ENCODE measurements around the gene QSER1. TPM values are rescaled to one million over a fixed set of nuclear protein-coding genes. Genes with fewer than 3 reads are reported as not detected.

Gene QSER1
- total RNA-seq (10 to 100 TPM; 10.6 to 12.3 TPM), polyA plus RNA-seq (0.93 TPM)

DNA sequence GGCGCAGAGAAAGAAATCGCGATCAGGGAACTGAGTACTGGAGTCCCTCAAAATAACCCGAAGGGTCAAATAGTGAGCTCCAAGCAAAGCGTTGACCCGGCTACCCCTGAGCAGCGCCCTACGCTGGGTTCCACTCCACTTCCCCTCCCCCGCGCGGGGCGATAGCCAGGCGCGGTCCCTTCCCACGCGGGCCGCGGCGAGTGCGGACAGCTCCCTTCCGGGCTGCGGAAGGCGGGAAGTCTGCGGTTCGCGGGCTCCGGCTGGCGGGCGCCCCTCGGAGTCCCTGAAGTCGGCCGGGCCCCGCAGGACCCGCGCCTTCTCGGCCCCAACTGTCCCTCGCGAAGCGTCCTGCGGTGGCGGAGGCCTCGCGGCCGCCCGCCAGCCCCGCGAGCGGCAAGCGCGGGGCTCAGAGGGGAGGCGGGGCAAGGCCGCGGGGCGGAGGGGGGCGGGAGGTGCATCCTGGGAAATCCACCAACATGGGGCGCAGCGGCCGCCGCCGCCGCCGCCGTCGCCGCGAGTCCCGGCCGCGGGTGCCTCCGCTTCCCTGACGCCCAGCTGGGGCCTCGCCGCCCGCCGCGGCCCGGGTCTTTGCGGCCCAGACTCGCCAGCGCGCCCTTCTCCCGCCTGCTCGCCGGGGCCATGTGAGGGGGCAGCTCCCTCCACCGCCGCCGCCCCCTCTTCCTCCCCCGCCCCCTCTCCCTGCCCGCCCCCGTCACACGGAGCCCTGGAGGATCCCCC lies at the start of gene QSER1:
Gene QSER1 (plus strand): TSS at position 457 of the 738 bp plus-strand sequence. CDS start 315 bp downstream, outside the sequence.
- Mint-ChIP-seq H3K27me3 (peaks cover 0 to 4% of the 10 kb centered on the region in 2 donors), H3K4me3 (peak within 1 kb of the TSS; percentile 85 to 97 (median 94)), H3K27ac (peak within 1 kb of the TSS; percentile 67 to 99 (median 90)), H3K4me1 (peaks cover 21 to 34% (median 33%) of the 10 kb centered on the region in 3 donors), H3K36me3 (peaks cover 0 to 8% (median 0%) of the 10 kb centered on the region in 3 donors), H3K9me3 (no peaks in the 10 kb centered on the region)
- Histone ChIP-seq H3K27me3 (ENCODE audit: insufficient read depth, low read length, poor library complexity, severe bottlenecking) (no peaks in the 10 kb centered on the region), H3K36me3 (ENCODE audit: insufficient read depth, low read length) (no peaks in the 10 kb centered on the region), H3K9me3 (ENCODE audit: low read length) (no peaks in the 10 kb centered on the region), H3K4me1 (ENCODE audit: insufficient read depth, low read length) (peaks cover 15% of the 10 kb centered on the region), H3K27ac (ENCODE audit: low read depth, low read length) (peak within 1 kb of the TSS; percentile 73), H3K4me3 (ENCODE audit: low read length) (peak within 1 kb of the TSS; percentile 75)
- POLR2A ChIA-PET = interaction anchor here (1.0 kb wide), 1 partner anchor 882 kb away, joined by 3 read pairs; the partner anchor contains the start of gene FBXO3
- peak; percentile 54 to 76 (median 65) for DNase-seq
- CTCF ChIA-PET = interaction anchor here (0.9 to 2.2 kb wide), 5 partner anchors 9 to 268 kb away, joined by 3 to 9 read pairs (median 4); no protein-coding TSS in a partner anchor

GRCh38 chr11:32843544-32843943 lies 49.1 kb upstream of the QSER1 start:
- CTCF ChIA-PET = no interaction called here
- peaks cover 3 to 13% of the 10 kb centered on the region in 2 donors for H3K27me3 Mint-ChIP-seq

GRCh38 chr11:32847511-32847910 lies 45.1 kb upstream of the QSER1 start:
- H3K27ac Mint-ChIP-seq = no peak overlapping the region
- Histone ChIP-seq H3K27me3 (ENCODE audit: insufficient read depth, low read length, poor library complexity, severe bottlenecking) (no peaks in the 10 kb centered on the region), H3K36me3 (ENCODE audit: insufficient read depth, low read length) (no peaks in the 10 kb centered on the region), H3K27ac (ENCODE audit: low read depth, low read length) (no peak overlapping the region), H3K4me3 (ENCODE audit: low read length) (no peak overlapping the region), H3K4me1 (ENCODE audit: insufficient read depth, low read length) (no peaks in the 10 kb centered on the region), H3K9me3 (ENCODE audit: low read length) (no peaks in the 10 kb centered on the region)
- no peak overlapping the region for H3K4me3 Mint-ChIP-seq
- peaks cover 5 to 12% of the 10 kb centered on the region in 2 donors for H3K27me3 Mint-ChIP-seq
- no peak for DNase-seq
- H3K36me3 Mint-ChIP-seq = no peaks in the 10 kb centered on the region
- ChIA-PET POLR2A (no interaction called here), CTCF (no interaction called here)
- peaks cover 0 to 4% (median 0%) of the 10 kb centered on the region in 5 donors for H3K9me3 Mint-ChIP-seq
- peaks cover 0 to 4% (median 0%) of the 10 kb centered on the region in 3 donors for H3K4me1 Mint-ChIP-seq

More at GRCh38 chr11:32843544-32843943, 49.1 kb upstream of the QSER1 start:
- no peaks in the 10 kb centered on the region for H3K27me3 ChIP-seq (ENCODE audit: insufficient read depth, low read length, poor library complexity, severe bottlenecking)
- H3K27ac Mint-ChIP-seq = no peak overlapping the region
- no peaks in the 10 kb centered on the region for H3K4me1 ChIP-seq (ENCODE audit: insufficient read depth, low read length)
- H3K27ac ChIP-seq (ENCODE audit: low read depth, low read length) = no peak overlapping the region
- H3K9me3 Mint-ChIP-seq = peaks cover 0 to 4% (median 0%) of the 10 kb centered on the region in 5 donors
- no peaks in the 10 kb centered on the region for H3K4me1 Mint-ChIP-seq
- POLR2A ChIA-PET = no interaction called here
- H3K9me3 ChIP-seq (ENCODE audit: low read length) = no peaks in the 10 kb centered on the region
- H3K4me3 ChIP-seq (ENCODE audit: low read length) = no peak overlapping the region
- no peaks in the 10 kb centered on the region for H3K36me3 ChIP-seq (ENCODE audit: insufficient read depth, low read length)
- no peak for DNase-seq
- H3K4me3 Mint-ChIP-seq = no peak overlapping the region
- no peaks in the 10 kb centered on the region for H3K36me3 Mint-ChIP-seq

- Mint-ChIP-seq H3K27ac (no peak overlapping the region), H3K9me3 (peaks cover 0 to 4% (median 0%) of the 10 kb centered on the region in 5 donors), H3K36me3 (no peaks in the 10 kb centered on the region), H3K4me3 (no peak overlapping the region), H3K4me1 (peaks cover 0 to 4% (median 0%) of the 10 kb centered on the region in 3 donors), H3K27me3 (peaks cover 5 to 16% of the 10 kb centered on the region in 2 donors)
- Histone ChIP-seq H3K27ac (ENCODE audit: low read depth, low read length) (no peak overlapping the region), H3K4me1 (ENCODE audit: insufficient read depth, low read length) (no peaks in the 10 kb centered on the region), H3K36me3 (ENCODE audit: insufficient read depth, low read length) (no peaks in the 10 kb centered on the region), H3K9me3 (ENCODE audit: low read length) (no peaks in the 10 kb centered on the region), H3K4me3 (ENCODE audit: low read length) (no peak overlapping the region), H3K27me3 (ENCODE audit: insufficient read depth, low read length, poor library complexity, severe bottlenecking) (no peaks in the 10 kb centered on the region)
- ChIA-PET POLR2A (no interaction called here), CTCF (no interaction called here)
- DNase-seq = no peak
Measured at GRCh38 chr11:32849761-32850160, 42.9 kb upstream of the QSER1 start.

DNA sequence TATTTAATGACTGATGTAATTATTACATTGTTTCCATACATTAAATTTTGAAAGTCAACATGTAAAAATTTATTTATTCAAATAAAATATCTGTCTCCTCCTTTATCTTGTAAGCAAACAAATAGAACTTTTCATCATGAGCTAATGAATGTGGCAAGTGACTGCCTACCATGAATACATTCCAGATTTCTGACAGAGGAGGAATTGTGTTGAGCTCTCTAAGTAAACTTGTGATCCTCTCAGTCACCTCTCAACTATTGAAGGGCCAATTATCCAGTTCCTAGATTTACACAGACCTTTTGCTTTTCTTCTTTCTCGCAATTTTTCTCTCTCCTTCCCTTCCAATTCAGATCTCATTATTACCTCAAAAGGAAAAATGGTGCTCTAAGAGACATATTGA lies 41.4 kb upstream of the QSER1 start:
- ChIA-PET POLR2A (no interaction called here), CTCF (no interaction called here)
- Histone ChIP-seq H3K4me3 (ENCODE audit: low read length) (no peak overlapping the region), H3K36me3 (ENCODE audit: insufficient read depth, low read length) (no peaks in the 10 kb centered on the region), H3K27me3 (ENCODE audit: insufficient read depth, low read length, poor library complexity, severe bottlenecking) (no peaks in the 10 kb centered on the region), H3K27ac (ENCODE audit: low read depth, low read length) (no peak overlapping the region), H3K4me1 (ENCODE audit: insufficient read depth, low read length) (no peaks in the 10 kb centered on the region), H3K9me3 (ENCODE audit: low read length) (no peaks in the 10 kb centered on the region)
- Mint-ChIP-seq H3K36me3 (no peaks in the 10 kb centered on the region), H3K4me1 (peaks cover 0 to 4% (median 0%) of the 10 kb centered on the region in 3 donors), H3K9me3 (peaks cover 0 to 4% (median 0%) of the 10 kb centered on the region in 5 donors), H3K27me3 (peaks cover 2 to 14% of the 10 kb centered on the region in 2 donors), H3K27ac (no peak overlapping the region), H3K4me3 (no peak overlapping the region)
- no peak for DNase-seq

DNA sequence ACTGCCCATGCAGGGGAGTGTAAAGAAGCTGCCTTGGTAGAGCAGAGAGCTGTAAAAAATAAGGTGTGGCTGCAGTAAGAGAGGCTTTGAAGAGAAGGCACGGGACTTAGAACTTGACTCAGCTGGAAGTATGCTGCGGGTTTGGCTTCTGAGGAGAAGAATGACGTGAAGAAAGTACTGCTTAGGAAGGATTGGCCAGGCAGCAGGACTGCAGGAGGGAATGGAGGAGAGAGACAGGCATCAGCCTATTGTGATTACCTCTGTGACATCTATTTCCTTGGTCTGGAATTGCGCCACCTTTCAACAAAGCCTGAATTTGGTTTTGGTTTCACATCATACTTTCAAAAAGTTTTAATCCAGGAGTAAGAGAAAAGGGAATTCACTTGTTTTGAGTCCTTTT lies 40.4 kb upstream of the QSER1 start:
- POLR2A ChIA-PET = no interaction called here
- peaks cover 0 to 4% (median 0%) of the 10 kb centered on the region in 3 donors for H3K4me1 Mint-ChIP-seq
- CTCF ChIA-PET = no interaction called here

DNA sequence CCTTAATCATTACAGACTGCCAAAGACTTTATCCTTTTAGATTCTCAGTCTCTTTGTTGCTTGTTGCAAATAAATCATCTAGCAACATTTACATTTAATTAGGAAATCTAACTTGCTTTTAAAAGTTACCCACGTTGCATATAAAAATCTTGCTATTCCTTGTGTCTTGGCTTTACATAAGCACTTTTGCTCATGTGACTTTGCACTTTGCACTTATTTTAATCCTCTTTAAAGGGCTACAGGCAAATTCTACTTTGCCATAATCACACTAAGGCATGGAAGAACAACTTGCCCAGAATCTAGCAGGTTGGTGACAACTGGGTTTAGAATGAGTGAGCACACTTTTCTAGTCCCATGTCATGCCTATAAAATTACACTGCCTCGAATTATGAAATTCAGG lies 37.0 kb upstream of the QSER1 start:
- POLR2A ChIA-PET = no interaction called here

More for the DNA sequence above, 40.4 kb upstream of the QSER1 start:
- Mint-ChIP-seq H3K27me3 (peaks cover 2 to 14% of the 10 kb centered on the region in 2 donors), H3K36me3 (no peaks in the 10 kb centered on the region), H3K27ac (no peak overlapping the region), H3K4me3 (no peak overlapping the region), H3K9me3 (peaks cover 0 to 4% (median 0%) of the 10 kb centered on the region in 5 donors)
- Histone ChIP-seq H3K9me3 (ENCODE audit: low read length) (no peaks in the 10 kb centered on the region), H3K4me3 (ENCODE audit: low read length) (no peak overlapping the region), H3K4me1 (ENCODE audit: insufficient read depth, low read length) (no peaks in the 10 kb centered on the region), H3K36me3 (ENCODE audit: insufficient read depth, low read length) (no peaks in the 10 kb centered on the region), H3K27me3 (ENCODE audit: insufficient read depth, low read length, poor library complexity, severe bottlenecking) (no peaks in the 10 kb centered on the region), H3K27ac (ENCODE audit: low read depth, low read length) (no peak overlapping the region)
- DNase-seq = no peak

GRCh38 chr11:32858731-32859130 lies 33.9 kb upstream of the QSER1 start:
- H3K9me3 ChIP-seq (ENCODE audit: low read length) = no peaks in the 10 kb centered on the region
- no peak overlapping the region for H3K27ac ChIP-seq (ENCODE audit: low read depth, low read length)
- Mint-ChIP-seq H3K36me3 (no peaks in the 10 kb centered on the region), H3K9me3 (no peaks in the 10 kb centered on the region), H3K27me3 (peaks cover 14 to 39% of the 10 kb centered on the region in 2 donors), H3K4me3 (no peak overlapping the region), H3K4me1 (no peaks in the 10 kb centered on the region), H3K27ac (no peak overlapping the region)
- H3K36me3 ChIP-seq (ENCODE audit: insufficient read depth, low read length) = no peaks in the 10 kb centered on the region
- no peaks in the 10 kb centered on the region for H3K27me3 ChIP-seq (ENCODE audit: insufficient read depth, low read length, poor library complexity, severe bottlenecking)
- ChIA-PET CTCF (no interaction called here), POLR2A (no interaction called here)
- H3K4me3 ChIP-seq (ENCODE audit: low read length) = no peak overlapping the region
- DNase-seq = no peak
- no peaks in the 10 kb centered on the region for H3K4me1 ChIP-seq (ENCODE audit: insufficient read depth, low read length)

More for the DNA sequence above, 37.0 kb upstream of the QSER1 start:
- Histone ChIP-seq H3K36me3 (ENCODE audit: insufficient read depth, low read length) (no peaks in the 10 kb centered on the region), H3K27ac (ENCODE audit: low read depth, low read length) (no peak overlapping the region), H3K4me3 (ENCODE audit: low read length) (no peak overlapping the region), H3K9me3 (ENCODE audit: low read length) (no peaks in the 10 kb centered on the region), H3K4me1 (ENCODE audit: insufficient read depth, low read length) (no peaks in the 10 kb centered on the region), H3K27me3 (ENCODE audit: insufficient read depth, low read length, poor library complexity, severe bottlenecking) (no peaks in the 10 kb centered on the region)
- Mint-ChIP-seq H3K36me3 (no peaks in the 10 kb centered on the region), H3K4me3 (no peak overlapping the region), H3K4me1 (no peaks in the 10 kb centered on the region), H3K27ac (no peak overlapping the region), H3K27me3 (peaks cover 0 to 24% of the 10 kb centered on the region in 2 donors), H3K9me3 (no peaks in the 10 kb centered on the region)
- CTCF ChIA-PET = no interaction called here
- no peak for DNase-seq

Data from CD8-positive, alpha-beta memory T cell (primary cell).